SK-N-MC (cell line): ENCODE measurements around the gene RHEBL1.

ENCODE experiments used
- EZH2 ChIP-seq: fragments of 200-600 bp; sonication (generic); IDR thresholded peaks from one replicate; pipeline ENCODE4 v1.6.1; 2017; ENCODE audit warnings: antibody characterized with exemption
- POLR2AphosphoS5 ChIP-seq: IDR thresholded peaks from 2 replicates; pipeline ENCODE4 v1.6.1; 2012; ENCODE audit warnings: mild to moderate bottlenecking, low read depth, low read length, borderline replicate concordance

GRCh38 chr12:49043241-49043640 lies 26.5 kb downstream of the RHEBL1 start:
- TF ChIP-seq EZH2 (no peak), POLR2AphosphoS5 (no peak)
